GM19035 (cell line): ENCODE results near the gene MYO1A.
A peak's percentile ranks its signal among the peaks of the same experiment; 100 is the strongest.
"Not testable (repeated sequence)": the region's sequence is repeated elsewhere in the genome, so short reads cannot be mapped to it uniquely, and the experiment has no call there.

ENCODE experiments used
- ATAC-seq: cut with Tn5 transposase; IDR thresholded peaks from one replicate; pipeline ENCODE4 v1.9.1; 2021; ENCODE audit not compliant: unreplicated experiment

MYO1A gene

GRCh38 chr12:57019983-57020719 is 29.8 kb downstream of the MYO1A start:
- no peak for ATAC-seq

GRCh38 chr12:57018906-57019305 is 31.0 kb downstream of the MYO1A start:
- no peak for ATAC-seq

GRCh38 chr12:57018353-57018752 is 31.6 kb downstream of the MYO1A start:
- not testable (repeated sequence) for ATAC-seq

GRCh38 chr12:57016348-57016747 is 33.6 kb downstream of the MYO1A start, which contains the start of gene TAC3:
TSS of gene TAC3 (minus strand) at chr12:57016529. CDS start at chr12:57015797, 732 bp downstream.
- ATAC-seq, result no peak

GRCh38 chr12:57012600-57013465 is 37.1 kb downstream of the MYO1A start:
- peak; percentile 60 for ATAC-seq

GRCh38 chr12:57011438-57012424 is 38.2 kb downstream of the MYO1A start:
- peak; percentile 51 for ATAC-seq

GRCh38 chr12:57010627-57011247 is 39.2 kb downstream of the MYO1A start:
- no peak for ATAC-seq

- no peak for ATAC-seq
Measured at GRCh38 chr12:57009949-57010626, 39.8 kb downstream of the MYO1A start.

GRCh38 chr12:57008178-57008577 is 41.8 kb downstream of the MYO1A start:
- ATAC-seq, result no peak

- ATAC-seq, result no peak
Measured at GRCh38 chr12:57006809-57007475, 43.0 kb downstream of the MYO1A start.

- peak; percentile 72 for ATAC-seq
Measured at GRCh38 chr12:57005980-57006808, 43.7 kb downstream of the MYO1A start, which contains the start of gene ZBTB39. TSS of gene ZBTB39 (minus strand) at chr12:57006546. CDS start at chr12:57004917, 1,629 bp downstream.

- ATAC-seq, result no peak
Measured at GRCh38 chr12:57004651-57005050, 45.3 kb downstream of the MYO1A start.

- no peak for ATAC-seq
Measured at GRCh38 chr12:57003395-57003794, 46.5 kb downstream of the MYO1A start.

- ATAC-seq, result no peak
Measured at GRCh38 chr12:57001448-57001906, 48.5 kb downstream of the MYO1A start.

GRCh38 chr12:57000393-57000792 is 49.5 kb downstream of the MYO1A start:
- no peak for ATAC-seq

- no peak for ATAC-seq
Measured at GRCh38 chr12:56999456-56999855, 50.5 kb downstream of the MYO1A start.

- peak; percentile 66 for ATAC-seq
Measured at GRCh38 chr12:56998981-56999380, 50.9 kb downstream of the MYO1A start.

- no peak for ATAC-seq
Measured at GRCh38 chr12:56998316-56998715, 51.6 kb downstream of the MYO1A start.
